Caco-2 (cell line): ENCODE results near the gene CRABP2. TPM values are rescaled to one million over a fixed set of nuclear protein-coding genes. Genes with fewer than 3 reads are reported as not detected.

ENCODE experiments used
- BruUV-seq: library from RNA; stranded (reverse); fragments of 400-500 nt; replicated peaks from 2 replicates; lab custom pipeline; 2021; lab: Mats Ljungman, UMichigan
- CTCF ChIA-PET: fragments of 300-600 bp; sonication (Branson Sonifier 250); formaldehyde crosslinking; loops from one replicate; lab custom pipeline; 2022; ENCODE audit warnings: antibody characterized with exemption; lab: Charles Lee
- POLR2A ChIA-PET: fragments of 300-600 bp; sonication (Branson Sonifier 250); formaldehyde crosslinking; loops from one replicate; lab custom pipeline; 2022; ENCODE audit warnings: antibody characterized with exemption; lab: Charles Lee
- DNase-seq, 2 experiments: peaks; one replicate each; pipeline versions ENCODE4 v3.0.0 to v3.0.0-alpha.2; 2020 to 2022
- H3K27me3 ChIP-seq: replicated peaks from 2 replicates; pipeline ENCODE4 v1.6.0; 2011; ENCODE audit warnings: low read length; ENCODE audit not compliant: control insufficient read depth, insufficient read depth
- H3K36me3 ChIP-seq: 2 replicates; pipeline ENCODE4 v1.5.1; 2011; ENCODE audit warnings: low read length; ENCODE audit not compliant: control insufficient read depth, insufficient read depth
- H3K4me1 ChIP-seq: fragments of 250-450 bp; sonication (Bioruptor Pico); 2 replicates; pipeline ENCODE4 v1.5.1; 2020; ENCODE audit warnings: mild to moderate bottlenecking
- H3K4me3 ChIP-seq: 2 replicates; pipeline ENCODE4 v1.5.1; 2011; ENCODE audit warnings: low read depth, mild to moderate bottlenecking, control low read depth, low read length
- H3K9me3 ChIP-seq: fragments of 250-450 bp; sonication (Bioruptor Pico); 2 replicates; pipeline ENCODE4 v1.5.1; 2020; ENCODE audit warnings: mild to moderate bottlenecking, moderate library complexity
- H3K27ac Mint-ChIP-seq: one replicate; pipeline ENCODE4 v1.8.0; 2022; ENCODE audit warnings: mixed read lengths; ENCODE audit not compliant: unreplicated experiment
- H3K27me3 Mint-ChIP-seq: one replicate; pipeline ENCODE4 v1.8.0; 2022; ENCODE audit warnings: mixed read lengths; ENCODE audit not compliant: insufficient read depth, unreplicated experiment
- H3K36me3 Mint-ChIP-seq: one replicate; pipeline ENCODE4 v1.8.0; 2022; ENCODE audit warnings: mild to moderate bottlenecking, mixed read lengths; ENCODE audit not compliant: insufficient read depth, unreplicated experiment
- H3K4me1 Mint-ChIP-seq: one replicate; pipeline ENCODE4 v1.8.0; 2022; ENCODE audit warnings: low read depth, mixed read lengths; ENCODE audit not compliant: unreplicated experiment
- H3K4me3 Mint-ChIP-seq: one replicate; pipeline ENCODE4 v1.8.0; 2022; ENCODE audit warnings: mild to moderate bottlenecking, moderate library complexity, mixed read lengths; ENCODE audit not compliant: unreplicated experiment
- H3K9me3 Mint-ChIP-seq: one replicate; pipeline ENCODE4 v1.8.0; 2022; ENCODE audit warnings: mixed read lengths; ENCODE audit not compliant: unreplicated experiment
- intact Hi-C: fragments of 100-400 bp; cut with micrococcal nuclease; formaldehyde crosslinking; loops from one replicate; pipeline ENCODE4 v1.10.0; 2022; ENCODE audit not compliant: unreplicated experiment
- total RNA-seq: library from RNA; stranded (reverse); gene quantifications from 2 replicates; pipeline ENCODE4 v1.2.3, GENCODE V29; 2022
- TF ChIP-seq, protein P1 (sequence below), 2 experiments: fragments of 200-600 bp in 1 of 2; IDR thresholded peaks; 1 replicate in 1 of 2; 2 replicates in 1 of 2; pipeline versions ENCODE4 v1.5.1 to v1.8.0; 2011 to 2022; ENCODE audit warnings: antibody characterized with exemption in 1 of 2, control low read depth in 1 of 2, inconsistent platforms in 1 of 2, low read depth in 1 of 2, low read length in 1 of 2, mild to moderate bottlenecking in 1 of 2, moderate library complexity in 1 of 2; ENCODE audit not compliant: insufficient read depth in 1 of 2, severe bottlenecking in 1 of 2, unreplicated experiment in 1 of 2

The CRABP2 gene
- total RNA-seq, 1 experiment from 2014 or later, result 27.1 TPM

- Histone ChIP-seq H3K4me3 (no peak overlapping the region), H3K27me3 (no peaks in the 10 kb centered on the region), H3K4me1 (peaks cover 11% of the 10 kb centered on the region), H3K36me3 (peaks cover 2% of the 10 kb centered on the region), H3K9me3 (no peaks in the 10 kb centered on the region)
- intact Hi-C loops, result no loop called here
- Mint-ChIP-seq H3K4me3 (no peak overlapping the region), H3K36me3 (peaks cover 40% of the 10 kb centered on the region), H3K27me3 (no peaks in the 10 kb centered on the region), H3K4me1 (peaks cover 14% of the 10 kb centered on the region), H3K27ac (peak overlapping the region; percentile 53), H3K9me3 (no peaks in the 10 kb centered on the region)
- CTCF ChIA-PET, result no interaction called here
- no TSS peak for BruUV-seq
- no peak for DNase-seq
- POLR2A ChIA-PET, result interaction anchor here (1.0 kb wide), 1 partner anchor 10 kb away, joined by 4 read pairs; the partner anchor contains the start of genes ISG20L2 and METTL25B
- TF ChIP-seq, protein P1, sequence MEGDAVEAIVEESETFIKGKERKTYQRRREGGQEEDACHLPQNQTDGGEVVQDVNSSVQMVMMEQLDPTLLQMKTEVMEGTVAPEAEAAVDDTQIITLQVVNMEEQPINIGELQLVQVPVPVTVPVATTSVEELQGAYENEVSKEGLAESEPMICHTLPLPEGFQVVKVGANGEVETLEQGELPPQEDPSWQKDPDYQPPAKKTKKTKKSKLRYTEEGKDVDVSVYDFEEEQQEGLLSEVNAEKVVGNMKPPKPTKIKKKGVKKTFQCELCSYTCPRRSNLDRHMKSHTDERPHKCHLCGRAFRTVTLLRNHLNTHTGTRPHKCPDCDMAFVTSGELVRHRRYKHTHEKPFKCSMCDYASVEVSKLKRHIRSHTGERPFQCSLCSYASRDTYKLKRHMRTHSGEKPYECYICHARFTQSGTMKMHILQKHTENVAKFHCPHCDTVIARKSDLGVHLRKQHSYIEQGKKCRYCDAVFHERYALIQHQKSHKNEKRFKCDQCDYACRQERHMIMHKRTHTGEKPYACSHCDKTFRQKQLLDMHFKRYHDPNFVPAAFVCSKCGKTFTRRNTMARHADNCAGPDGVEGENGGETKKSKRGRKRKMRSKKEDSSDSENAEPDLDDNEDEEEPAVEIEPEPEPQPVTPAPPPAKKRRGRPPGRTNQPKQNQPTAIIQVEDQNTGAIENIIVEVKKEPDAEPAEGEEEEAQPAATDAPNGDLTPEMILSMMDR (IDR thresholded peaks at IDR 0.05; ENCODE audit: insufficient read depth in 1 of 2, low read depth in 1 of 2, low read length in 1 of 2, severe bottlenecking in 1 of 2, unreplicated experiment in 1 of 2), result no peak
Measured at GRCh38 chr1:156738407-156738806, 33.0 kb upstream of the CRABP2 start.

- no peak overlapping the region for H3K27ac Mint-ChIP-seq
- Histone ChIP-seq H3K9me3 (no peaks in the 10 kb centered on the region), H3K27me3 (no peaks in the 10 kb centered on the region), H3K36me3 (no peaks in the 10 kb centered on the region; the same call in none of the 2 replicates), H3K4me1 (no peaks in the 10 kb centered on the region), H3K4me3 (no peak overlapping the region)
- TF ChIP-seq, protein P1 (IDR thresholded peaks at IDR 0.05; ENCODE audit: insufficient read depth in 1 of 2, low read depth in 1 of 2, low read length in 1 of 2, severe bottlenecking in 1 of 2, unreplicated experiment in 1 of 2), result no peak
- BruUV-seq, result no TSS peak
- no peaks in the 10 kb centered on the region for H3K27me3 Mint-ChIP-seq
- no peaks in the 10 kb centered on the region for H3K4me1 Mint-ChIP-seq
- no peaks in the 10 kb centered on the region for H3K9me3 Mint-ChIP-seq
- no peak for DNase-seq
- no peak overlapping the region for H3K4me3 Mint-ChIP-seq
- peaks cover 8% of the 10 kb centered on the region for H3K36me3 Mint-ChIP-seq
- intact Hi-C loops, result no loop called here
- ChIA-PET CTCF (interaction anchor here (0.6 to 1.0 kb wide), 2 partner anchors 45 to 68 kb away, joined by 3 to 6 read pairs; no protein-coding TSS in a partner anchor), POLR2A (interaction anchor here (0.5 to 0.6 kb wide), 2 partner anchors 13 to 69 kb away, joined by 4 read pairs; no protein-coding TSS in a partner anchor)
Measured at GRCh38 chr1:156733989-156734584, 28.7 kb upstream of the CRABP2 start.

DNA sequence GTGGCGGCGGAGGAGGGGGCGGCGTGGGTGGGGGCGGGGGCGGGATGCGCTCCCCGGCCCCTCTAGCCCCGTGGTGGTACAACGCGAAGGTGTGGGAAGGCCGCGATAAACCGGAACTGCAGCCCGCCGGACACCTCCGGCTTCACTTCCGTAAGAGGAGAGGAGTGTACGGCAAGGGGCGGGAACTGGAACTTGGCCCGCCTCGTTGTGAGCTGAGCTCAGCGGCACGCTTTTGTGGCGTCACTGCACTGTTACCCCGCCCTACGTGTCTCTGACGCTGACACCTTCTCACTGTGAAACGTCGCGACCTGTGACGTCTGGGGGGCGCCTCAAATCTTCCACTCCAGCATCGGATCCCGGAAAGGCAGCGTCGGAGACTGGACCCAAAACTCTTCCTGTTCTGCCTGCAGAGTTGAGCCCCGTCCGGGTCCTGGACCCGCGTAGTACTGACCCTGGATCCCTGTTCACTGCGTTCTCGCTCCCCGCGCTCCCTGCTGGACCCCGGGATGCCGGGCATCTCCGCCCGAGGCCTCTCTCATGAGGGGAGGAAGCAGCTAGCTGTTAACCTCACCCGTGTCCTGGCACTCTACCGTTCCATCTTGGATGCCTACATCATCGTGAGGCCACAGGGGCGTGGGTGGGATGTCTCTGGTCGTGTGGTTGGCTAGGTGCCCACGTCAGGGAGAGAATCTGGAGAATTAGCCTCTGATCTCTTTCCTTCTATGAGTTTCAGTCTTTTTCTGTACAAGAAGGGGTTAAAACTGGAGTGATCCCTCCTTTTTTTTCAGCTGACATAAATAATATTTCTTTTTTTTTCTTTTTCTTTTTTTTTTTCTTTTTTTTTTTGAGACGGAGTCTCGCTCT is 23.4 kb upstream of the CRABP2 start, which contains the start of gene ISG20L2:
ISG20L2 (minus strand) TSS at position 168 of the 864 bp plus-strand sequence. CDS start 1,114 bp downstream, outside the sequence.
- peak within 1 kb of the TSS; percentile 96 for H3K27ac Mint-ChIP-seq
- TF ChIP-seq, protein P1 (IDR thresholded peaks at IDR 0.05; ENCODE audit: insufficient read depth in 1 of 2, low read depth in 1 of 2, low read length in 1 of 2, severe bottlenecking in 1 of 2, unreplicated experiment in 1 of 2), result no peak
- no peaks in the 10 kb centered on the region for H3K9me3 Mint-ChIP-seq
- Histone ChIP-seq H3K4me3 (peak within 1 kb of the TSS; percentile 90), H3K9me3 (no peaks in the 10 kb centered on the region), H3K36me3 (peaks cover 4% of the 10 kb centered on the region), H3K27me3 (no peaks in the 10 kb centered on the region), H3K4me1 (peaks cover 13% of the 10 kb centered on the region; the same call in 1 of the 2 replicates)
- intact Hi-C loops, result loop anchor here (1.0 to 2.0 kb wide), 5 partner anchors 12 to 131 kb away; partner anchors contain the start of genes HDGF, MRPL24, NTRK1 and PRCC
- DNase-seq, result peak; percentile 95 to 96
- ChIA-PET CTCF (interaction anchor here (0.6 to 4.8 kb wide), 11 partner anchors 12 to 199 kb away, joined by 3 to 262 read pairs (median 7); partner anchors contain the start of genes CRABP2, HDGF, MRPL24 and PRCC), POLR2A (interaction anchor here (0.5 to 4.8 kb wide), 24 partner anchors 9 to 303 kb away, joined by 3 to 108 read pairs (median 6); partner anchors contain the start of genes CRABP2, HDGF, INSRR and MRPL24)
- peaks cover 6% of the 10 kb centered on the region for H3K4me1 Mint-ChIP-seq
- BruUV-seq, result TSS peak; percentile 71
- H3K36me3 Mint-ChIP-seq, result peaks cover 16% of the 10 kb centered on the region
- no peaks in the 10 kb centered on the region for H3K27me3 Mint-ChIP-seq
- no peak within 1 kb of the TSS for H3K4me3 Mint-ChIP-seq
